GM23338 (cell line): Measurements from ENCODE around the gene QRFP. TPM values are rescaled to one million over a fixed set of nuclear protein-coding genes. Genes with fewer than 3 reads are reported as not detected.

Experiments
- ATAC-seq: fragments of 200-7000 bp; cut with Tn5 transposase; 3 replicates; pipeline ENCODE4 v1.9.1; 2020
- DNase-seq: peaks from one replicate; pipeline ENCODE4 v3.0.0-alpha.2; 2015; ENCODE audit warnings: low spot score
- H2AFZ ChIP-seq: fragments of 200-600 bp; sonication (generic); 2 replicates; pipeline ENCODE4 v1.8.0; 2016; ENCODE audit warnings: antibody characterized with exemption, mild to moderate bottlenecking, moderate library complexity
- H3F3A ChIP-seq: fragments of 200-600 bp; sonication (generic); replicated peaks from 2 replicates; pipeline ENCODE4 v1.8.0; 2017; ENCODE audit warnings: antibody characterized with exemption, mixed run types, low read depth
- H3K27ac ChIP-seq: fragments of 200-600 bp; sonication (generic); 2 replicates; pipeline ENCODE4 v1.6.1; 2016; ENCODE audit warnings: low read depth
- H3K27me3 ChIP-seq: fragments of 200-600 bp; sonication (generic); 2 replicates; pipeline ENCODE4 v1.8.0; 2016; ENCODE audit warnings: mild to moderate bottlenecking, mixed run types, moderate library complexity; ENCODE audit not compliant: insufficient read depth
- H3K36me3 ChIP-seq: fragments of 200-600 bp; sonication (generic); 2 replicates; pipeline ENCODE4 v1.8.0; 2016; ENCODE audit warnings: mild to moderate bottlenecking; ENCODE audit not compliant: insufficient read depth
- H3K4me1 ChIP-seq: fragments of 200-600 bp; sonication (generic); 2 replicates; pipeline ENCODE4 v1.8.0; 2016; ENCODE audit warnings: mild to moderate bottlenecking, moderate library complexity; ENCODE audit not compliant: insufficient read depth
- H3K4me2 ChIP-seq: fragments of 200-600 bp; sonication (generic); 2 replicates; pipeline ENCODE4 v1.7.1; 2017; ENCODE audit warnings: mixed run types
- H3K4me3 ChIP-seq: fragments of 200-600 bp; sonication (generic); 2 replicates; pipeline ENCODE4 v1.6.1; 2016; ENCODE audit warnings: mixed run types
- H3K79me2 ChIP-seq: fragments of 200-600 bp; sonication (generic); replicated peaks from 2 replicates; pipeline ENCODE4 v1.8.0; 2017; ENCODE audit warnings: mild to moderate bottlenecking; ENCODE audit not compliant: insufficient read depth
- H3K9me2 ChIP-seq: fragments of 200-600 bp; sonication (generic); 2 replicates; pipeline ENCODE4 v1.8.0; 2017; ENCODE audit not compliant: insufficient read depth
- H4K20me1 ChIP-seq: fragments of 200-600 bp; sonication (generic); replicated peaks from 2 replicates; pipeline ENCODE4 v1.8.0; 2017; ENCODE audit warnings: mild to moderate bottlenecking; ENCODE audit not compliant: insufficient read depth
- H3K27ac Mint-ChIP-seq: 2 replicates; pipeline ENCODE4 v1.8.0; 2020; ENCODE audit warnings: inconsistent platforms, mild to moderate bottlenecking, moderate library complexity, mixed read lengths
- H3K27me3 Mint-ChIP-seq: 3 replicates; pipeline ENCODE4 v1.8.0; 2022; ENCODE audit warnings: low read depth, mild to moderate bottlenecking, moderate library complexity, mixed read lengths, inconsistent platforms; ENCODE audit not compliant: insufficient read depth, poor library complexity
- H3K36me3 Mint-ChIP-seq: 3 replicates; pipeline ENCODE4 v1.8.0; 2021; ENCODE audit warnings: low read depth, mild to moderate bottlenecking, inconsistent platforms, moderate library complexity, mixed read lengths
- H3K4me1 Mint-ChIP-seq: 3 replicates; pipeline ENCODE4 v1.8.0; 2020; ENCODE audit warnings: mild to moderate bottlenecking, inconsistent platforms, mixed read lengths
- H3K4me3 Mint-ChIP-seq: 3 replicates; pipeline ENCODE4 v1.8.0; 2021; ENCODE audit warnings: moderate library complexity, mild to moderate bottlenecking, inconsistent platforms, mixed read lengths
- H3K9me3 Mint-ChIP-seq: 3 replicates; pipeline ENCODE4 v1.8.0; 2020; ENCODE audit warnings: moderate library complexity, mild to moderate bottlenecking, inconsistent platforms, mixed read lengths
- CREB1 ChIP-seq: fragments of 250-450 bp; sonication (Bioruptor Pico); IDR thresholded peaks from 2 replicates; pipeline ENCODE4 v1.5.0; 2020; ENCODE audit warnings: low read depth, mild to moderate bottlenecking, moderate library complexity
- CTCF ChIP-seq, 2 experiments: fragments of 200-600 bp in 1 of 2; sonication (generic) in 1 of 2; conservative IDR thresholded peaks; 2 replicates each; pipeline versions ENCODE4 v1.5.1 to v1.6.1; 2016 to 2017; ENCODE audit warnings: antibody characterized with exemption in 2 of 2, low read depth in 2 of 2, mild to moderate bottlenecking in 2 of 2, moderate library complexity in 1 of 2
- ETS1 ChIP-seq: IDR thresholded peaks from 2 replicates; pipeline ENCODE4 v1.6.1; 2016; ENCODE audit warnings: antibody characterized with exemption
- EZH2 ChIP-seq: fragments of 200-600 bp; sonication (generic); IDR thresholded peaks from one replicate; pipeline ENCODE4 v1.8.0; 2017; ENCODE audit warnings: antibody characterized with exemption, mild to moderate bottlenecking, low read depth; ENCODE audit not compliant: unreplicated experiment
- EZH2phosphoT487 ChIP-seq: fragments of 200-600 bp; sonication (generic); IDR thresholded peaks from one replicate; pipeline ENCODE4 v1.8.1; 2018; ENCODE audit warnings: antibody characterized with exemption; ENCODE audit not compliant: unreplicated experiment
- JUNB ChIP-seq: IDR thresholded peaks from one replicate; pipeline ENCODE4 v1.6.1; 2016; ENCODE audit warnings: antibody characterized with exemption; ENCODE audit not compliant: unreplicated experiment
- NANOG ChIP-seq: IDR thresholded peaks from 2 replicates; pipeline ENCODE4 v1.6.1; 2016; ENCODE audit warnings: antibody characterized with exemption, borderline replicate concordance
- POLR2AphosphoS5 ChIP-seq: IDR thresholded peaks from 2 replicates; pipeline ENCODE4 v1.6.1; 2016; ENCODE audit warnings: antibody characterized with exemption, low read depth
- REST ChIP-seq: IDR thresholded peaks from one replicate; pipeline ENCODE4 v1.6.1; 2018; ENCODE audit warnings: antibody characterized with exemption; ENCODE audit not compliant: unreplicated experiment
- STAT1 ChIP-seq: IDR thresholded peaks from one replicate; pipeline ENCODE4 v1.6.1; 2016; ENCODE audit warnings: antibody characterized with exemption; ENCODE audit not compliant: unreplicated experiment
- ZNF114 ChIP-seq: fragments of 250-450 bp; sonication (Bioruptor Pico); IDR thresholded peaks from 2 replicates; pipeline ENCODE4 v1.5.0; 2020; ENCODE audit warnings: mild to moderate bottlenecking, moderate library complexity
- polyA plus RNA-seq: library from polyadenylated mRNA; unstranded; fragments of >200 nt; fragmentation: Nextera tagmentation; extraction: Ambion mirVana; gene quantifications from 2 replicates; pipeline ENCODE4 v1.2.1, GENCODE V29; 2016
- total RNA-seq: library from RNA; depleted of rRNA; stranded (reverse); fragments of >200 nt; shearing (Covaris generic); gene quantifications from 2 replicates; pipeline ENCODE4 v1.2.3, GENCODE V29; 2014

The QRFP gene
- total and polyA plus RNA-seq, 2 experiments from 2014 or later: not detected

- H3K4me3 Mint-ChIP-seq: no peak overlapping the region
- Histone ChIP-seq H3K36me3 (no peaks in the 10 kb centered on the region), H3K4me3 (no peak overlapping the region), H3K27me3 (no peaks in the 10 kb centered on the region), H3K27ac (no peak overlapping the region), H3K4me2 (no peak overlapping the region), H4K20me1 (no peaks in the 10 kb centered on the region), H3F3A (no peaks in the 10 kb centered on the region), H3K9me2 (no peaks in the 10 kb centered on the region), H2AFZ (no peak overlapping the region), H3K4me1 (no peaks in the 10 kb centered on the region), H3K79me2 (no peaks in the 10 kb centered on the region)
- DNase-seq: no peak
- no peak overlapping the region for H3K27ac Mint-ChIP-seq
- no peaks in the 10 kb centered on the region for H3K9me3 Mint-ChIP-seq
- H3K36me3 Mint-ChIP-seq: no peaks in the 10 kb centered on the region
- no peak for ATAC-seq
- peaks cover 14% of the 10 kb centered on the region for H3K27me3 Mint-ChIP-seq
- H3K4me1 Mint-ChIP-seq: no peaks in the 10 kb centered on the region
- TF ChIP-seq EZH2phosphoT487: no peak
These were observed 4.3 kb upstream of the QRFP start for GRCh38 chr9:130900701-130901497.

- no peak overlapping the region for H3K4me2 ChIP-seq
- Mint-ChIP-seq H3K36me3 (no peaks in the 10 kb centered on the region), H3K4me1 (no peaks in the 10 kb centered on the region), H3K9me3 (no peaks in the 10 kb centered on the region), H3K4me3 (no peak overlapping the region), H3K27ac (no peak overlapping the region), H3K27me3 (peaks cover 18% of the 10 kb centered on the region)
- H3K36me3 ChIP-seq: no peaks in the 10 kb centered on the region
- H4K20me1 ChIP-seq: no peaks in the 10 kb centered on the region
- H3K4me3 ChIP-seq: no peak overlapping the region
- DNase-seq (no peak), ATAC-seq (no peak)
- no peak overlapping the region for H3K27ac ChIP-seq
- no peaks in the 10 kb centered on the region for H3K27me3 ChIP-seq
- no peaks in the 10 kb centered on the region for H3K79me2 ChIP-seq
- H3K9me2 ChIP-seq: no peaks in the 10 kb centered on the region
- H2AFZ ChIP-seq: no peak overlapping the region
- no peaks in the 10 kb centered on the region for H3K4me1 ChIP-seq
- TF ChIP-seq ETS1 (no peak), REST (no peak), POLR2AphosphoS5 (no peak), EZH2 (no peak), JUNB (no peak), CTCF (conservative IDR thresholded peaks at IDR 0.05; ENCODE audit: low read depth in 2 of 2) (no peak), CREB1 (no peak), ZNF114 (CRISPR knock-in tag) (no peak), NANOG (no peak), EZH2phosphoT487 (no peak), STAT1 (no peak)
- H3F3A ChIP-seq: no peaks in the 10 kb centered on the region
These were observed 2.6 kb upstream of the QRFP start for GRCh38 chr9:130899051-130899748.
